Caco-2 (cell line): ENCODE data around the gene C2orf76. TPM values are rescaled to one million over a fixed set of nuclear protein-coding genes. Genes with fewer than 3 reads are reported as not detected.

Experiments
- BruUV-seq: library from RNA; stranded (reverse); fragments of 400-500 nt; replicated peaks from 2 replicates; lab custom pipeline; 2021; lab: Mats Ljungman, UMichigan
- CTCF ChIA-PET: fragments of 300-600 bp; sonication (Branson Sonifier 250); formaldehyde crosslinking; loops from one replicate; lab custom pipeline; 2022; ENCODE audit warnings: antibody characterized with exemption; lab: Charles Lee
- POLR2A ChIA-PET: fragments of 300-600 bp; sonication (Branson Sonifier 250); formaldehyde crosslinking; loops from one replicate; lab custom pipeline; 2022; ENCODE audit warnings: antibody characterized with exemption; lab: Charles Lee
- DNase-seq, 2 experiments: peaks; one replicate each; pipeline versions ENCODE4 v3.0.0 to v3.0.0-alpha.2; 2020 to 2022
- H3K27me3 ChIP-seq: replicated peaks from 2 replicates; pipeline ENCODE4 v1.6.0; 2011; ENCODE audit warnings: low read length; ENCODE audit not compliant: control insufficient read depth, insufficient read depth
- H3K36me3 ChIP-seq: 2 replicates; pipeline ENCODE4 v1.5.1; 2011; ENCODE audit warnings: low read length; ENCODE audit not compliant: control insufficient read depth, insufficient read depth
- H3K4me1 ChIP-seq: fragments of 250-450 bp; sonication (Bioruptor Pico); 2 replicates; pipeline ENCODE4 v1.5.1; 2020; ENCODE audit warnings: mild to moderate bottlenecking
- H3K4me3 ChIP-seq: 2 replicates; pipeline ENCODE4 v1.5.1; 2011; ENCODE audit warnings: low read depth, mild to moderate bottlenecking, control low read depth, low read length
- H3K9me3 ChIP-seq: fragments of 250-450 bp; sonication (Bioruptor Pico); 2 replicates; pipeline ENCODE4 v1.5.1; 2020; ENCODE audit warnings: mild to moderate bottlenecking, moderate library complexity
- H3K27ac Mint-ChIP-seq: one replicate; pipeline ENCODE4 v1.8.0; 2022; ENCODE audit warnings: mixed read lengths; ENCODE audit not compliant: unreplicated experiment
- H3K27me3 Mint-ChIP-seq: one replicate; pipeline ENCODE4 v1.8.0; 2022; ENCODE audit warnings: mixed read lengths; ENCODE audit not compliant: insufficient read depth, unreplicated experiment
- H3K36me3 Mint-ChIP-seq: one replicate; pipeline ENCODE4 v1.8.0; 2022; ENCODE audit warnings: mild to moderate bottlenecking, mixed read lengths; ENCODE audit not compliant: insufficient read depth, unreplicated experiment
- H3K4me1 Mint-ChIP-seq: one replicate; pipeline ENCODE4 v1.8.0; 2022; ENCODE audit warnings: low read depth, mixed read lengths; ENCODE audit not compliant: unreplicated experiment
- H3K4me3 Mint-ChIP-seq: one replicate; pipeline ENCODE4 v1.8.0; 2022; ENCODE audit warnings: mild to moderate bottlenecking, moderate library complexity, mixed read lengths; ENCODE audit not compliant: unreplicated experiment
- H3K9me3 Mint-ChIP-seq: one replicate; pipeline ENCODE4 v1.8.0; 2022; ENCODE audit warnings: mixed read lengths; ENCODE audit not compliant: unreplicated experiment
- CTCF ChIP-seq, 2 experiments: fragments of 200-600 bp in 1 of 2; IDR thresholded peaks; 1 replicate in 1 of 2; 2 replicates in 1 of 2; pipeline versions ENCODE4 v1.5.1 to v1.8.0; 2011 to 2022; ENCODE audit warnings: antibody characterized with exemption in 1 of 2, control low read depth in 1 of 2, inconsistent platforms in 1 of 2, low read depth in 1 of 2, low read length in 1 of 2, mild to moderate bottlenecking in 1 of 2, moderate library complexity in 1 of 2; ENCODE audit not compliant: insufficient read depth in 1 of 2, severe bottlenecking in 1 of 2, unreplicated experiment in 1 of 2
- intact Hi-C: fragments of 100-400 bp; cut with micrococcal nuclease; formaldehyde crosslinking; loops from one replicate; pipeline ENCODE4 v1.10.0; 2022; ENCODE audit not compliant: unreplicated experiment
- total RNA-seq: library from RNA; stranded (reverse); gene quantifications from 2 replicates; pipeline ENCODE4 v1.2.3, GENCODE V29; 2022

C2orf76 gene
- total RNA-seq, 1 experiment from 2014 or later: 6.5 TPM

GRCh38 chr2:119369845-119370244 is 3.2 kb upstream of the C2orf76 start:
- Histone ChIP-seq H3K36me3 (peaks cover 22% of the 10 kb centered on the region), H3K27me3 (no peaks in the 10 kb centered on the region), H3K9me3 (peaks cover 14% of the 10 kb centered on the region), H3K4me1 (peaks cover 10% of the 10 kb centered on the region), H3K4me3 (no peak overlapping the region)
- Mint-ChIP-seq H3K27ac (no peak overlapping the region), H3K27me3 (no peaks in the 10 kb centered on the region), H3K4me3 (no peak overlapping the region), H3K36me3 (peaks cover 85% of the 10 kb centered on the region), H3K4me1 (peaks cover 12% of the 10 kb centered on the region), H3K9me3 (peaks cover 25% of the 10 kb centered on the region)
- no peak for TF ChIP-seq CTCF (IDR thresholded peaks at IDR 0.05; ENCODE audit: insufficient read depth in 1 of 2, low read depth in 1 of 2, low read length in 1 of 2, severe bottlenecking in 1 of 2, unreplicated experiment in 1 of 2)
- intact Hi-C loops: loop anchor here (5.0 kb wide), 1 partner anchor 62 kb away; the partner anchor contains the start of gene TMEM37
- no peak for DNase-seq
- no TSS peak for BruUV-seq
- CTCF ChIA-PET: no interaction called here
- POLR2A ChIA-PET: no interaction called here

- Mint-ChIP-seq H3K4me3 (peak overlapping the region; percentile 99), H3K9me3 (peaks cover 9% of the 10 kb centered on the region), H3K4me1 (peaks cover 12% of the 10 kb centered on the region), H3K36me3 (peaks cover 62% of the 10 kb centered on the region), H3K27me3 (no peaks in the 10 kb centered on the region), H3K27ac (peak overlapping the region; percentile 37)
- peak overlapping the region; percentile 89 for H3K4me3 ChIP-seq
- peaks cover 5% of the 10 kb centered on the region; the same call in 1 of the 2 replicates for H3K4me1 ChIP-seq
- no peaks in the 10 kb centered on the region for H3K9me3 ChIP-seq
- no peak for TF ChIP-seq CTCF (IDR thresholded peaks at IDR 0.05; ENCODE audit: insufficient read depth in 1 of 2, low read depth in 1 of 2, low read length in 1 of 2, severe bottlenecking in 1 of 2, unreplicated experiment in 1 of 2)
- no peaks in the 10 kb centered on the region for H3K27me3 ChIP-seq
- peak; percentile 77 to 79 for DNase-seq
- H3K36me3 ChIP-seq: peaks cover 13% of the 10 kb centered on the region
- POLR2A ChIA-PET: interaction anchor here (1.2 kb wide), 1 partner anchor 67 kb away, joined by 5 read pairs; no protein-coding TSS in a partner anchor
- no TSS peak for BruUV-seq
- intact Hi-C loops: loop anchor here (1.0 to 5.0 kb wide), 3 partner anchors 55 to 120 kb away; partner anchors contain the start of gene TMEM37
- CTCF ChIA-PET: interaction anchor here (1.6 to 1.7 kb wide), 2 partner anchors 17 to 109 kb away, joined by 7 to 8 read pairs; no protein-coding TSS in a partner anchor
Observed at GRCh38 chr2:119367472-119368099, 952 bp upstream of the C2orf76 start.

- Mint-ChIP-seq H3K4me3 (peak overlapping the region; percentile 99), H3K27me3 (no peaks in the 10 kb centered on the region), H3K36me3 (peaks cover 49% of the 10 kb centered on the region), H3K27ac (peak overlapping the region; percentile 37), H3K9me3 (no peaks in the 10 kb centered on the region), H3K4me1 (peaks cover 12% of the 10 kb centered on the region)
- BruUV-seq: TSS peak; percentile 82
- CTCF ChIA-PET: interaction anchor here (0.6 to 1.7 kb wide), 3 partner anchors 14 to 110 kb away, joined by 3 to 8 read pairs (median 7); no protein-coding TSS in a partner anchor
- POLR2A ChIA-PET: interaction anchor here (0.6 to 1.2 kb wide), 10 partner anchors 12 to 313 kb away, joined by 3 to 6 read pairs (median 3); partner anchors contain the start of genes STEAP3 and TMEM177
- Histone ChIP-seq H3K4me3 (peak overlapping the region; percentile 89), H3K4me1 (peaks cover 5% of the 10 kb centered on the region; the same call in 1 of the 2 replicates), H3K27me3 (no peaks in the 10 kb centered on the region), H3K36me3 (peaks cover 7% of the 10 kb centered on the region), H3K9me3 (no peaks in the 10 kb centered on the region)
- DNase-seq: no peak
- intact Hi-C loops: loop anchor here (2.0 to 5.0 kb wide), 2 partner anchors 53 to 66 kb away; partner anchors contain the start of gene TMEM37
- TF ChIP-seq CTCF (IDR thresholded peaks at IDR 0.05; ENCODE audit: insufficient read depth in 1 of 2, low read depth in 1 of 2, low read length in 1 of 2, severe bottlenecking in 1 of 2, unreplicated experiment in 1 of 2): no peak
Observed at GRCh38 chr2:119366161-119366648, 429 bp downstream of the C2orf76 start.
